OCI-LY3 (cell line): ENCODE measurements around the gene AMBN.

ENCODE experiments used
- CTCF ChIP-seq: fragments of 200-600, 300-600 bp; sonication (generic); IDR thresholded peaks from 2 replicates; pipeline ENCODE4 v1.5.1; 2014; ENCODE audit warnings: antibody characterized with exemption, low read length, low read depth
- EZH2phosphoT487 ChIP-seq: fragments of 200-600 bp; shearing (Covaris generic); IDR thresholded peaks from 2 replicates; pipeline ENCODE4 v1.6.1; 2018; ENCODE audit warnings: antibody characterized with exemption, mixed run types, low read depth

GRCh38 chr4:70637239-70637913 lies 45.3 kb downstream of the AMBN start:
- TF ChIP-seq CTCF (no peak), EZH2phosphoT487 (no peak)
